SK-N-SH (cell line): ENCODE measurements around the gene EEIG1. TPM values are rescaled to one million over a fixed set of nuclear protein-coding genes. Genes with fewer than 3 reads are reported as not detected.
A peak's percentile ranks its signal among the peaks of the same experiment; 100 is the strongest.

Experiments used
- CTCF ChIA-PET: fragments of 300-600, 350-600 bp; formaldehyde crosslinking; extraction: SDS; loops from one replicate; lab custom pipeline; 2021; lab: Yijun Ruan, JAX
- POLR2A ChIA-PET: fragments of 350-600 bp; sonication (Branson Sonifier 250); formaldehyde crosslinking; extraction: SDS; loops from one replicate; lab custom pipeline; 2020; ENCODE audit warnings: antibody characterized with exemption, inconsistent platforms; lab: Yijun Ruan, JAX
- DNase-seq: peaks from one replicate; pipeline ENCODE4 v3.0.0; 2012
- H2AFZ ChIP-seq: fragments of 200-600 bp; sonication (generic); 2 replicates; pipeline ENCODE4 v1.8.1; 2016; ENCODE audit warnings: antibody characterized with exemption, mild to moderate bottlenecking, low read depth
- H3F3A ChIP-seq: fragments of 200-600 bp; sonication (generic); replicated peaks from 2 replicates; pipeline ENCODE3; 2016; ENCODE audit warnings: antibody characterized with exemption, mild to moderate bottlenecking; ENCODE audit not compliant: insufficient read depth
- H3K27ac ChIP-seq, 2 experiments: fragments of 200-500 bp in 1 of 2; fragments of 200-600 bp in 1 of 2; sonication (Bioruptor generic) in 1 of 2; sonication (generic), shearing (Covaris generic) in 1 of 2; 2 replicates each; pipeline versions ENCODE4 v1.5.1 to v1.6.1; 2014 to 2016; ENCODE audit warnings: low read depth in 2 of 2, inconsistent platforms in 1 of 2, low read length in 1 of 2, mild to moderate bottlenecking in 1 of 2, mixed read lengths in 1 of 2
- H3K27me3 ChIP-seq: fragments of 200-600 bp; sonication (generic), shearing (Covaris generic); 2 replicates; pipeline ENCODE4 v1.6.1; 2016; ENCODE audit warnings: mixed run types; ENCODE audit not compliant: insufficient read depth
- H3K36me3 ChIP-seq, 2 experiments: fragments of 200-500 bp in 1 of 2; fragments of 200-600 bp in 1 of 2; sonication (Bioruptor generic) in 1 of 2; sonication (generic) in 1 of 2; replicated peaks in 1 of 2; 2 replicates each; pipeline versions ENCODE3 to v1.5.1; 2014 to 2016; ENCODE audit warnings: low read length in 1 of 2, mild to moderate bottlenecking in 1 of 2; ENCODE audit not compliant: insufficient read depth in 2 of 2, control insufficient read depth in 1 of 2
- H3K4me1 ChIP-seq, 2 experiments: fragments of 200-500 bp in 1 of 2; fragments of 200-600 bp in 1 of 2; sonication (Bioruptor generic) in 1 of 2; sonication (generic), shearing (Covaris generic) in 1 of 2; 2 replicates each; pipeline versions ENCODE4 v1.5.1 to v1.6.1; 2014 to 2016; ENCODE audit warnings: low read depth in 1 of 2, low read length in 1 of 2, mixed run types in 1 of 2; ENCODE audit not compliant: insufficient read depth in 2 of 2, control insufficient read depth in 1 of 2
- H3K4me2 ChIP-seq: fragments of 200-600 bp; sonication (generic), shearing (Covaris generic); 2 replicates; pipeline ENCODE4 v1.6.1; 2017; ENCODE audit warnings: mixed run types
- H3K4me3 ChIP-seq, 2 experiments: fragments of 200-500 bp in 1 of 2; fragments of 200-600 bp in 1 of 2; sonication (Bioruptor generic) in 1 of 2; sonication (generic), shearing (Covaris generic) in 1 of 2; 2 replicates each; pipeline versions ENCODE4 v1.5.1 to v1.8.1; 2014 to 2016; ENCODE audit warnings: low read depth in 2 of 2, inconsistent platforms in 1 of 2, low read length in 1 of 2, mild to moderate bottlenecking in 1 of 2, mixed read lengths in 1 of 2, moderate library complexity in 1 of 2
- H3K79me2 ChIP-seq: fragments of 200-600 bp; sonication (generic); 2 replicates; pipeline ENCODE4 v1.8.1; 2017; ENCODE audit warnings: mild to moderate bottlenecking; ENCODE audit not compliant: insufficient read depth
- H3K9ac ChIP-seq: fragments of 200-600 bp; sonication (generic); 2 replicates; pipeline ENCODE4 v1.6.1; 2017; ENCODE audit warnings: mixed run types
- H3K9me2 ChIP-seq: fragments of 200-600 bp; sonication (generic); 2 replicates; pipeline ENCODE4 v1.6.1; 2017; ENCODE audit warnings: mixed run types
- H3K9me3 ChIP-seq: fragments of 200-600 bp; sonication (generic); 2 replicates; pipeline ENCODE4 v1.6.1; 2017; ENCODE audit warnings: mixed run types, mild to moderate bottlenecking, moderate library complexity
- H4K20me1 ChIP-seq: fragments of 200-600 bp; sonication (generic); 2 replicates; pipeline ENCODE4 v1.6.1; 2017; ENCODE audit warnings: mild to moderate bottlenecking, mixed run types; ENCODE audit not compliant: insufficient read depth
- ELF1 ChIP-seq: IDR thresholded peaks from 2 replicates; pipeline ENCODE4 v1.4.0; 2012
- EP300 ChIP-seq, 2 experiments: IDR thresholded peaks; 2 replicates each; pipeline versions ENCODE4 v1.4.0 to v1.6.1; 2012; ENCODE audit warnings: borderline replicate concordance in 1 of 2, low read depth in 1 of 2, low read length in 1 of 2
- FOXJ3 ChIP-seq: sonication (generic); formaldehyde crosslinking; IDR thresholded peaks from 2 replicates; pipeline ENCODE4 v1.5.1; 2020; ENCODE audit warnings: mild to moderate bottlenecking, missing genetic modification reagents
- GABPA ChIP-seq: IDR thresholded peaks from 2 replicates; pipeline ENCODE4 v1.4.0; 2012; ENCODE audit warnings: low read depth, mild to moderate bottlenecking
- GATA2 ChIP-seq: sonication (generic); formaldehyde crosslinking; IDR thresholded peaks from 2 replicates; pipeline ENCODE4 v1.5.0; 2020; ENCODE audit warnings: mild to moderate bottlenecking, missing genetic modification reagents
- JUND ChIP-seq: IDR thresholded peaks from 2 replicates; pipeline ENCODE4 v1.4.0; 2012
- MXI1 ChIP-seq: IDR thresholded peaks from 2 replicates; pipeline ENCODE4 v1.6.1; 2012; ENCODE audit warnings: mild to moderate bottlenecking, low read depth, low read length, improper control_type of control experiment
- POLR2AphosphoS5 ChIP-seq: IDR thresholded peaks from 2 replicates; pipeline ENCODE4 v1.6.1; 2012; ENCODE audit warnings: low read depth, low read length
- RAD21 ChIP-seq: IDR thresholded peaks from 2 replicates; pipeline ENCODE4 v1.6.1; 2012; ENCODE audit warnings: mild to moderate bottlenecking, low read length
- RXRA ChIP-seq: IDR thresholded peaks from 2 replicates; pipeline ENCODE4 v1.4.0; 2012; ENCODE audit warnings: low read depth, mild to moderate bottlenecking, borderline replicate concordance
- TAF1 ChIP-seq: IDR thresholded peaks from 2 replicates; pipeline ENCODE4 v1.6.1; 2012; ENCODE audit warnings: low read depth, mild to moderate bottlenecking, low read length, moderate library complexity, borderline replicate concordance
- YY1 ChIP-seq: IDR thresholded peaks from 2 replicates; pipeline ENCODE4 v1.4.0; 2012; ENCODE audit warnings: low read depth, mild to moderate bottlenecking
- WGBS: methylation state at CpG from one replicate; pipeline ENCODE4 v1.1.6; 2017; ENCODE audit warnings: low lambda C conversion rate; 5-methylcytosine and 5-hydroxymethylcytosine counted together
- polyA plus RNA-seq, 3 experiments: library from polyadenylated mRNA; depleted of rRNA; stranded (reverse); fragments of >200 nt; gene quantifications; 2 replicates each; pipeline ENCODE4 v1.2.3, GENCODE V29; 2012
- TF ChIP-seq, protein P1 (sequence below): IDR thresholded peaks from 2 replicates; pipeline ENCODE4; 2012
- TF ChIP-seq, protein P2 (sequence below): IDR thresholded peaks from 2 replicates; pipeline ENCODE4 v1.6.1; 2012; ENCODE audit warnings: mild to moderate bottlenecking, low read depth, low read length, moderate library complexity
- TF ChIP-seq, protein P3 (sequence below): IDR thresholded peaks from 2 replicates; pipeline ENCODE4 v1.4.0; 2012; ENCODE audit warnings: low read depth, borderline replicate concordance

Gene EEIG1
- polyA plus RNA-seq, 1 of the 3 experiments (the other 2 are of a cell fraction), result 26.2 TPM

DNA sequence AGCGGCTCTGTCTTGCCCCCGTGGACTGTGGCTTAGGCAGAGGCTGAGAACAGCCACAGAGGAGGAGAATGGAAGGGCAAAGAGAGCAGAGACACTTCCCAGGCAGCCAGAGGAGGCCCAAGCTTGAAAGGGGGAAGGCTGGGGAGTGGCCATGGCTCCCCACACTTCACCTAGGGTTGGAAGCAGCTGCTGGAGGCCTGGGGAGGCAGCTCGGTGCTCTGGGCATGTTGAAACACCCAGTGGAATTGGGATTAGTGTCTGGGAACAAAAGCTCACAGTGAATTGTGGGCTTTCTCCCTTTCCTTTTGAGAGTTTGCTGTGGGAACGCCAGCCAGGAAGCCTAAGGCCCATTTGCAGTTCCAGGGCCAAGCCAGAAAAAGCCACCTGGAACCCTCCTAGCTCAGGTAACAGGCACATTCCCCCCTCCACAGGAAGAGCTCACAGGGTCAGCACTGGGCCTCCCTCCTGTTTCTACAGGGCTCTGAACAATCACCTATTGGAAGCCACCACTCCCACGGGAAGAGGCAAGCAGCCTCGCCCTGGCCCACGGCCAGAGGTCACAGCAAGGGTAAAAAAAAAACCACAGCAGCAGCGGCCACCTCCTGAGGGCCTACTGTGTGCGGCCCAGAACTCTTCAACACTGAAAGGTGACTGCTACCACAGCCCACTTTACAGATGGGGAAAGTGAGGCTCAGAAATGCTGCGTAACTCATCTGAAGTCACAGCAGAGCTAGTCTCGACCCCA is 20.2 kb downstream of the EEIG1 start:
- Histone ChIP-seq H3K36me3 (no peaks in the 10 kb centered on the region), H2AFZ (no peak overlapping the region), H3K79me2 (peaks cover 75% of the 10 kb centered on the region), H3K9me2 (no peaks in the 10 kb centered on the region), H3F3A (peaks cover 5% of the 10 kb centered on the region), H3K9ac (no peak overlapping the region), H4K20me1 (peaks cover 15% of the 10 kb centered on the region), H3K4me1 (peaks cover 31 to 56% of the 10 kb centered on the region in 2 experiments), H3K27me3 (no peaks in the 10 kb centered on the region), H3K27ac (peak overlapping the region in 1 of 2 experiments; percentile 58; a peak in 2 of 4 replicates), H3K4me3 (no peak overlapping the region), H3K4me2 (no peak overlapping the region), H3K9me3 (no peaks in the 10 kb centered on the region)
- WGBS, result 84% methylated on average over 8 of the region's 11 CpGs
- CTCF ChIA-PET, result interaction anchor here (0.9 to 6.2 kb wide), 7 partner anchors 8 to 86 kb away, joined by 3 to 55 read pairs (median 5); no protein-coding TSS in a partner anchor
- POLR2A ChIA-PET, result no interaction called here
- no peak for DNase-seq
- TF ChIP-seq RXRA (no peak), FOXJ3 (CRISPR knock-in tag) (no peak), POLR2AphosphoS5 (no peak), RAD21 (no peak), GATA2 (no peak), EP300 (IDR thresholded peaks at IDR 0.05; ENCODE audit: borderline replicate concordance in 1 of 2, low read depth in 1 of 2, low read length in 1 of 2) (no peak), JUND (no peak), GABPA (no peak), TAF1 (no peak), MXI1 (no peak), YY1 (no peak), ELF1 (no peak)
- TF ChIP-seq, protein P1, sequence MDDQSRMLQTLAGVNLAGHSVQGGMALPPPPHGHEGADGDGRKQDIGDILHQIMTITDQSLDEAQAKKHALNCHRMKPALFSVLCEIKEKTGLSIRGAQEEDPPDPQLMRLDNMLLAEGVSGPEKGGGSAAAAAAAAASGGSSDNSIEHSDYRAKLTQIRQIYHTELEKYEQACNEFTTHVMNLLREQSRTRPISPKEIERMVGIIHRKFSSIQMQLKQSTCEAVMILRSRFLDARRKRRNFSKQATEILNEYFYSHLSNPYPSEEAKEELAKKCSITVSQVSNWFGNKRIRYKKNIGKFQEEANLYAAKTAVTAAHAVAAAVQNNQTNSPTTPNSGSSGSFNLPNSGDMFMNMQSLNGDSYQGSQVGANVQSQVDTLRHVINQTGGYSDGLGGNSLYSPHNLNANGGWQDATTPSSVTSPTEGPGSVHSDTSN, result no peak
- TF ChIP-seq, protein P2, sequence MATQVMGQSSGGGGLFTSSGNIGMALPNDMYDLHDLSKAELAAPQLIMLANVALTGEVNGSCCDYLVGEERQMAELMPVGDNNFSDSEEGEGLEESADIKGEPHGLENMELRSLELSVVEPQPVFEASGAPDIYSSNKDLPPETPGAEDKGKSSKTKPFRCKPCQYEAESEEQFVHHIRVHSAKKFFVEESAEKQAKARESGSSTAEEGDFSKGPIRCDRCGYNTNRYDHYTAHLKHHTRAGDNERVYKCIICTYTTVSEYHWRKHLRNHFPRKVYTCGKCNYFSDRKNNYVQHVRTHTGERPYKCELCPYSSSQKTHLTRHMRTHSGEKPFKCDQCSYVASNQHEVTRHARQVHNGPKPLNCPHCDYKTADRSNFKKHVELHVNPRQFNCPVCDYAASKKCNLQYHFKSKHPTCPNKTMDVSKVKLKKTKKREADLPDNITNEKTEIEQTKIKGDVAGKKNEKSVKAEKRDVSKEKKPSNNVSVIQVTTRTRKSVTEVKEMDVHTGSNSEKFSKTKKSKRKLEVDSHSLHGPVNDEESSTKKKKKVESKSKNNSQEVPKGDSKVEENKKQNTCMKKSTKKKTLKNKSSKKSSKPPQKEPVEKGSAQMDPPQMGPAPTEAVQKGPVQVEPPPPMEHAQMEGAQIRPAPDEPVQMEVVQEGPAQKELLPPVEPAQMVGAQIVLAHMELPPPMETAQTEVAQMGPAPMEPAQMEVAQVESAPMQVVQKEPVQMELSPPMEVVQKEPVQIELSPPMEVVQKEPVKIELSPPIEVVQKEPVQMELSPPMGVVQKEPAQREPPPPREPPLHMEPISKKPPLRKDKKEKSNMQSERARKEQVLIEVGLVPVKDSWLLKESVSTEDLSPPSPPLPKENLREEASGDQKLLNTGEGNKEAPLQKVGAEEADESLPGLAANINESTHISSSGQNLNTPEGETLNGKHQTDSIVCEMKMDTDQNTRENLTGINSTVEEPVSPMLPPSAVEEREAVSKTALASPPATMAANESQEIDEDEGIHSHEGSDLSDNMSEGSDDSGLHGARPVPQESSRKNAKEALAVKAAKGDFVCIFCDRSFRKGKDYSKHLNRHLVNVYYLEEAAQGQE, result no peak
- TF ChIP-seq, protein P3, sequence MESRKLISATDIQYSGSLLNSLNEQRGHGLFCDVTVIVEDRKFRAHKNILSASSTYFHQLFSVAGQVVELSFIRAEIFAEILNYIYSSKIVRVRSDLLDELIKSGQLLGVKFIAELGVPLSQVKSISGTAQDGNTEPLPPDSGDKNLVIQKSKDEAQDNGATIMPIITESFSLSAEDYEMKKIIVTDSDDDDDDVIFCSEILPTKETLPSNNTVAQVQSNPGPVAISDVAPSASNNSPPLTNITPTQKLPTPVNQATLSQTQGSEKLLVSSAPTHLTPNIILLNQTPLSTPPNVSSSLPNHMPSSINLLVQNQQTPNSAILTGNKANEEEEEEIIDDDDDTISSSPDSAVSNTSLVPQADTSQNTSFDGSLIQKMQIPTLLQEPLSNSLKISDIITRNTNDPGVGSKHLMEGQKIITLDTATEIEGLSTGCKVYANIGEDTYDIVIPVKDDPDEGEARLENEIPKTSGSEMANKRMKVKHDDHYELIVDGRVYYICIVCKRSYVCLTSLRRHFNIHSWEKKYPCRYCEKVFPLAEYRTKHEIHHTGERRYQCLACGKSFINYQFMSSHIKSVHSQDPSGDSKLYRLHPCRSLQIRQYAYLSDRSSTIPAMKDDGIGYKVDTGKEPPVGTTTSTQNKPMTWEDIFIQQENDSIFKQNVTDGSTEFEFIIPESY, result no peak
